ENCODE results near the gene TSSC4. TPM values are rescaled to one million over a fixed set of nuclear protein-coding genes. Genes with fewer than 3 reads are reported as not detected.

Gene TSSC4
- total and polyA plus RNA-seq, 2 of the 13 experiments (the other 11 are each of a cell fraction or from before 2014, with no cell fraction given): 16.2 to 58.6 TPM

GRCh38 chr11:2395856-2396255 lies 4.7 kb upstream of the TSSC4 start:
- Histone ChIP-seq H4K20me1 (ENCODE audit: insufficient read depth, low read length) (no peaks in the 10 kb centered on the region), H3K79me2 (ENCODE audit: insufficient read depth, low read length) (peaks cover 2% of the 10 kb centered on the region), H3K9me3 (ENCODE audit: low read length) (no peaks in the 10 kb centered on the region), H3K27me3 (ENCODE audit: control insufficient read depth in 1 of 2, insufficient read depth in 2 of 2, low read length in 2 of 2) (peaks cover 8 to 20% of the 10 kb centered on the region in 2 experiments; a peak in 4 of 5 replicates), H3K4me1 (ENCODE audit: insufficient read depth, low read length) (peaks cover 12% of the 10 kb centered on the region), H3K4me3 (replicated peaks in 1 of 3; ENCODE audit: insufficient read depth in 1 of 3, low read depth in 2 of 3, low read length in 3 of 3) (no peak overlapping the region), H2AFZ (ENCODE audit: low read length) (no peak overlapping the region), H3K36me3 (replicated peaks in 1 of 2; ENCODE audit: control insufficient read depth in 1 of 2, insufficient read depth in 2 of 2, low read length in 2 of 2) (no peaks in the 10 kb centered on the region), H3K27ac (ENCODE audit: extremely low read length, insufficient read depth, low read length) (no peak overlapping the region), H3K9ac (ENCODE audit: insufficient read depth, low read depth, low read length) (no peak overlapping the region), H3K4me2 (ENCODE audit: low read depth, low read length) (no peak overlapping the region)
- TF ChIP-seq ZBTB39 (CRISPR knock-in tag; IDR thresholded peaks at IDR 0.05): no peak
- no peak for TF ChIP-seq KAT7 (CRISPR knock-in tag; IDR thresholded peaks at IDR 0.05; ENCODE audit: borderline replicate concordance)
- no peak for TF ChIP-seq HNRNPH1 (optimal IDR thresholded peaks at IDR 0.05; ENCODE audit: low read depth, low read length)
- no peak for TF ChIP-seq FLYWCH1 (CRISPR knock-in tag; IDR thresholded peaks at IDR 0.05)
- TF ChIP-seq BCL3 (CRISPR knock-in tag; IDR thresholded peaks at IDR 0.05): no peak
- TF ChIP-seq ZNF367 (CRISPR knock-in tag; IDR thresholded peaks at IDR 0.05; ENCODE audit: borderline replicate concordance): no peak
- no peak for TF ChIP-seq ZSCAN29 (CRISPR knock-in tag; conservative IDR thresholded peaks at IDR 0.05)
- TF ChIP-seq ZNF354B (CRISPR knock-in tag; IDR thresholded peaks at IDR 0.05): no peak
- no peak for TF ChIP-seq KAT8 (CRISPR knock-in tag; IDR thresholded peaks at IDR 0.05)
- no peak for TF ChIP-seq KIAA2018 (CRISPR knock-in tag; IDR thresholded peaks at IDR 0.05; ENCODE audit: borderline replicate concordance)
- in situ Hi-C loops (cut with HindIII; ENCODE audit: extremely low pct_ligation_motif_present, low pct_unique_long_range_greater_than_20kb) (no loop called here), intact Hi-C loops (cut with micrococcal nuclease; ENCODE audit: unreplicated experiment) (no loop called here)
- POLR2A ChIA-PET: no interaction called here
- ATAC-seq (no peak), FAIRE-seq (no peak), DNase-seq (ENCODE audit: low spot score) (no peak)
- WGBS (ENCODE audit: low lambda C conversion rate): no CpG with 5 or more reads among the region's 17 CpGs
- CTCF ChIA-PET (ENCODE audit: low intra/inter-chr PET ratio, low total read pairs): no interaction called here
- BruUV-seq (replicated peaks): no TSS peak

Data from HepG2 (cell line).